Measurements from ENCODE around the gene PPP2R1A. TPM values are rescaled to one million over a fixed set of nuclear protein-coding genes. Genes with fewer than 3 reads are reported as not detected.

The PPP2R1A gene
- total and polyA plus RNA-seq, 2 of the 13 experiments (the other 11 are each of a cell fraction or from before 2014, with no cell fraction given): 86.7 to 130 TPM

DNA sequence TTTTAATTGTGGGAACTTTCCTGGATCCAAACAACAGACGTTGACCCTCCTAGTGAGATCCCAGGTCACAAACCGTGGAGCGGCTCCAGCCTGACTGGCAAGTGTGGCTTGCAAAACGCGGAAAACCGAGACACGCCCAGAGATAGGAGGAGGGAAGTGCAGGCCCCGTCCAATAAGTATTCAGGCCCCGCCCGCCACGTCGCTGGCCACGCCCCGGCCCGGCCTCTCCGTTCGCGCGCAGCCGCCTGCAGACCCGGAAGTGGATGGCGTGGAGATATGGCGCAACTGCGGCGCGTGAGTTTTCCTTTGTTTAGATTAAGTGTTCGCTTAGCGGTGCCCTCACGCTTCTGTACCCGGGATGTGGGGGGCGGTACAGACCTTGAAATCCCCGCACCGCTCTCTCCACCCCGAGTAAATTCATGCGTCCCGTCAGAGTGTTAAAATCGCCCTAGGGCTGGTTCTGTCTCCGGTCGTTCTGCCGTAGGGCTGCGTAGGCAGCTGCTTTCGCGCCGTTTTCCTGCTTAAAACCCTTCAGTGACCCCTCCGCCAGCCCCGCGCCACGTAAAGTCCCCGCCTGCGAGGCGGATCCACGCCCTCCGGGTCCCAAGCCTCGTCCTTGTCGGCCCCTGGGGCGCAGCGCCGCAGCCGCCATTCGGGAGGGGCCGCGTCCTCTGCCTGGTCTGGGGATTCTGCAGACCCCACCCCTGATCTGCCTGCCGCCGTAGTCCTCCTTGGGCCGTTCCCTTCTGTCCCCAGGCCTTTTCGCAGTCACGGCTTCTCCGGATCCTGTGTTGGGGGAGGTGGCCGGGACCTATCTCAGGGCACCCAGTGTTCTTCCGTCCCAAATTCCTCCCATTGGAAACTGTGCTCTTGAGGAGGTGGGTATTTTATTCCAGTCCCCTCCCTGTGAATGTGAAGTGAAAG is 79.7 kb downstream of the PPP2R1A start, which contains the start of gene ZNF766 (continued):
- TF ChIP-seq, protein P1, sequence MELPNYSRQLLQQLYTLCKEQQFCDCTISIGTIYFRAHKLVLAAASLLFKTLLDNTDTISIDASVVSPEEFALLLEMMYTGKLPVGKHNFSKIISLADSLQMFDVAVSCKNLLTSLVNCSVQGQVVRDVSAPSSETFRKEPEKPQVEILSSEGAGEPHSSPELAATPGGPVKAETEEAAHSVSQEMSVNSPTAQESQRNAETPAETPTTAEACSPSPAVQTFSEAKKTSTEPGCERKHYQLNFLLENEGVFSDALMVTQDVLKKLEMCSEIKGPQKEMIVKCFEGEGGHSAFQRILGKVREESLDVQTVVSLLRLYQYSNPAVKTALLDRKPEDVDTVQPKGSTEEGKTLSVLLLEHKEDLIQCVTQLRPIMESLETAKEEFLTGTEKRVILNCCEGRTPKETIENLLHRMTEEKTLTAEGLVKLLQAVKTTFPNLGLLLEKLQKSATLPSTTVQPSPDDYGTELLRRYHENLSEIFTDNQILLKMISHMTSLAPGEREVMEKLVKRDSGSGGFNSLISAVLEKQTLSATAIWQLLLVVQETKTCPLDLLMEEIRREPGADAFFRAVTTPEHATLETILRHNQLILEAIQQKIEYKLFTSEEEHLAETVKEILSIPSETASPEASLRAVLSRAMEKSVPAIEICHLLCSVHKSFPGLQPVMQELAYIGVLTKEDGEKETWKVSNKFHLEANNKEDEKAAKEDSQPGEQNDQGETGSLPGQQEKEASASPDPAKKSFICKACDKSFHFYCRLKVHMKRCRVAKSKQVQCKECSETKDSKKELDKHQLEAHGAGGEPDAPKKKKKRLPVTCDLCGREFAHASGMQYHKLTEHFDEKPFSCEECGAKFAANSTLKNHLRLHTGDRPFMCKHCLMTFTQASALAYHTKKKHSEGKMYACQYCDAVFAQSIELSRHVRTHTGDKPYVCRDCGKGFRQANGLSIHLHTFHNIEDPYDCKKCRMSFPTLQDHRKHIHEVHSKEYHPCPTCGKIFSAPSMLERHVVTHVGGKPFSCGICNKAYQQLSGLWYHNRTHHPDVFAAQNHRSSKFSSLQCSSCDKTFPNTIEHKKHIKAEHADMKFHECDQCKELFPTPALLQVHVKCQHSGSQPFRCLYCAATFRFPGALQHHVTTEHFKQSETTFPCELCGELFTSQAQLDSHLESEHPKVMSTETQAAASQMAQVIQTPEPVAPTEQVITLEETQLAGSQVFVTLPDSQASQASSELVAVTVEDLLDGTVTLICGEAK (IDR thresholded peaks at IDR 0.05): no peak
- TF ChIP-seq, protein P1 (CRISPR knock-in tag; IDR thresholded peaks at IDR 0.05): peak; percentile 30; the same call in 1 of the 2 replicates
- no peak for TF ChIP-seq ZNF160 (CRISPR knock-in tag; IDR thresholded peaks at IDR 0.05)
- TF ChIP-seq JDP2 (CRISPR knock-in tag; IDR thresholded peaks at IDR 0.05; ENCODE audit: borderline replicate concordance): no peak
- TF ChIP-seq ZNF552 (CRISPR knock-in tag; IDR thresholded peaks at IDR 0.05; ENCODE audit: borderline replicate concordance): no peak
- TF ChIP-seq, protein P2, sequence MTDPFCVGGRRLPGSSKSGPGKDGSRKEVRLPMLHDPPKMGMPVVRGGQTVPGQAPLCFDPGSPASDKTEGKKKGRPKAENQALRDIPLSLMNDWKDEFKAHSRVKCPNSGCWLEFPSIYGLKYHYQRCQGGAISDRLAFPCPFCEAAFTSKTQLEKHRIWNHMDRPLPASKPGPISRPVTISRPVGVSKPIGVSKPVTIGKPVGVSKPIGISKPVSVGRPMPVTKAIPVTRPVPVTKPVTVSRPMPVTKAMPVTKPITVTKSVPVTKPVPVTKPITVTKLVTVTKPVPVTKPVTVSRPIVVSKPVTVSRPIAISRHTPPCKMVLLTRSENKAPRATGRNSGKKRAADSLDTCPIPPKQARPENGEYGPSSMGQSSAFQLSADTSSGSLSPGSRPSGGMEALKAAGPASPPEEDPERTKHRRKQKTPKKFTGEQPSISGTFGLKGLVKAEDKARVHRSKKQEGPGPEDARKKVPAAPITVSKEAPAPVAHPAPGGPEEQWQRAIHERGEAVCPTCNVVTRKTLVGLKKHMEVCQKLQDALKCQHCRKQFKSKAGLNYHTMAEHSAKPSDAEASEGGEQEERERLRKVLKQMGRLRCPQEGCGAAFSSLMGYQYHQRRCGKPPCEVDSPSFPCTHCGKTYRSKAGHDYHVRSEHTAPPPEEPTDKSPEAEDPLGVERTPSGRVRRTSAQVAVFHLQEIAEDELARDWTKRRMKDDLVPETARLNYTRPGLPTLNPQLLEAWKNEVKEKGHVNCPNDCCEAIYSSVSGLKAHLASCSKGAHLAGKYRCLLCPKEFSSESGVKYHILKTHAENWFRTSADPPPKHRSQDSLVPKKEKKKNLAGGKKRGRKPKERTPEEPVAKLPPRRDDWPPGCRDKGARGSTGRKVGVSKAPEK (CRISPR knock-in tag; IDR thresholded peaks at IDR 0.05; ENCODE audit: borderline replicate concordance): 0 out of 2 replicates have a peak, but pooled peaks have one; percentile 28
- TF ChIP-seq MEIS1 (CRISPR knock-in tag; IDR thresholded peaks at IDR 0.05; ENCODE audit: borderline replicate concordance): no peak
- no peak for TF ChIP-seq TBP (CRISPR knock-in tag; IDR thresholded peaks at IDR 0.05)
- TF ChIP-seq ETV5 (CRISPR knock-in tag; IDR thresholded peaks at IDR 0.05; ENCODE audit: borderline replicate concordance): peak; percentile 72; the same call in 1 of the 2 replicates
- TF ChIP-seq ZFYVE20 (CRISPR knock-in tag; IDR thresholded peaks at IDR 0.05; ENCODE audit: borderline replicate concordance, low read depth): no peak
- no peak for TF ChIP-seq ZNF850 (CRISPR knock-in tag; conservative IDR thresholded peaks at IDR 0.05)
- peak; percentile 93 for TF ChIP-seq HDAC1 (CRISPR knock-in tag; IDR thresholded peaks at IDR 0.05)
- TF ChIP-seq ZBTB38 (CRISPR knock-in tag; IDR thresholded peaks at IDR 0.05): no peak
- TF ChIP-seq ZNF331 (CRISPR knock-in tag; IDR thresholded peaks at IDR 0.05): no peak

All from HepG2 (cell line).